SJSA1 (cell line): ENCODE measurements around the gene LAPTM4A. TPM values are rescaled to one million over a fixed set of nuclear protein-coding genes. Genes with fewer than 3 reads are reported as not detected.

Source experiments
- DNase-seq, 2 experiments: peaks; one replicate each; pipeline ENCODE4 v3.0.0-alpha.2; 2015 to 2020; ENCODE audit warnings: low spot score in 2 of 2, low read depth in 1 of 2
- H3K27ac ChIP-seq: fragments of 250-450 bp; sonication (Bioruptor Pico); 2 replicates; pipeline ENCODE4 v1.5.1; 2020; ENCODE audit warnings: mild to moderate bottlenecking, moderate library complexity
- H3K27me3 ChIP-seq: fragments of 250-450 bp; sonication (Bioruptor Pico); replicated peaks from 2 replicates; pipeline ENCODE4 v1.5.1; 2020; ENCODE audit warnings: mild to moderate bottlenecking, moderate library complexity
- H3K36me3 ChIP-seq: fragments of 250-450 bp; sonication (Bioruptor Pico); 2 replicates; pipeline ENCODE4 v1.5.1; 2020; ENCODE audit warnings: mild to moderate bottlenecking
- H3K4me1 ChIP-seq: fragments of 250-450 bp; sonication (Bioruptor Pico); replicated peaks from 2 replicates; pipeline ENCODE4 v1.6.1; 2021; ENCODE audit warnings: mild to moderate bottlenecking
- H3K4me3 ChIP-seq: fragments of 250-450 bp; sonication (Bioruptor Pico); 2 replicates; pipeline ENCODE4 v1.5.1; 2020; ENCODE audit warnings: mild to moderate bottlenecking
- H3K9me3 ChIP-seq: fragments of 250-450 bp; sonication (Bioruptor Pico); replicated peaks from 2 replicates; pipeline ENCODE4 v1.5.1; 2020; ENCODE audit warnings: mild to moderate bottlenecking
- total RNA-seq: library from RNA; depleted of rRNA; stranded (reverse); fragments of >200 nt; shearing (Covaris generic); gene quantifications from 2 replicates; pipeline ENCODE4 v1.2.3, GENCODE V29; 2014

LAPTM4A gene
- total RNA-seq, 1 experiment from 2014 or later, result 214 TPM

GRCh38 chr2:20013126-20013849 lies 38.1 kb downstream of the LAPTM4A start:
- peak overlapping the region; percentile 46 for H3K4me3 ChIP-seq
- DNase-seq, result no peak
- no peaks in the 10 kb centered on the region for H3K9me3 ChIP-seq
- H3K27me3 ChIP-seq, result no peaks in the 10 kb centered on the region
- no peaks in the 10 kb centered on the region for H3K36me3 ChIP-seq
- H3K27ac ChIP-seq, result peak overlapping the region; percentile 65
- H3K4me1 ChIP-seq, result peaks cover 17% of the 10 kb centered on the region

DNA sequence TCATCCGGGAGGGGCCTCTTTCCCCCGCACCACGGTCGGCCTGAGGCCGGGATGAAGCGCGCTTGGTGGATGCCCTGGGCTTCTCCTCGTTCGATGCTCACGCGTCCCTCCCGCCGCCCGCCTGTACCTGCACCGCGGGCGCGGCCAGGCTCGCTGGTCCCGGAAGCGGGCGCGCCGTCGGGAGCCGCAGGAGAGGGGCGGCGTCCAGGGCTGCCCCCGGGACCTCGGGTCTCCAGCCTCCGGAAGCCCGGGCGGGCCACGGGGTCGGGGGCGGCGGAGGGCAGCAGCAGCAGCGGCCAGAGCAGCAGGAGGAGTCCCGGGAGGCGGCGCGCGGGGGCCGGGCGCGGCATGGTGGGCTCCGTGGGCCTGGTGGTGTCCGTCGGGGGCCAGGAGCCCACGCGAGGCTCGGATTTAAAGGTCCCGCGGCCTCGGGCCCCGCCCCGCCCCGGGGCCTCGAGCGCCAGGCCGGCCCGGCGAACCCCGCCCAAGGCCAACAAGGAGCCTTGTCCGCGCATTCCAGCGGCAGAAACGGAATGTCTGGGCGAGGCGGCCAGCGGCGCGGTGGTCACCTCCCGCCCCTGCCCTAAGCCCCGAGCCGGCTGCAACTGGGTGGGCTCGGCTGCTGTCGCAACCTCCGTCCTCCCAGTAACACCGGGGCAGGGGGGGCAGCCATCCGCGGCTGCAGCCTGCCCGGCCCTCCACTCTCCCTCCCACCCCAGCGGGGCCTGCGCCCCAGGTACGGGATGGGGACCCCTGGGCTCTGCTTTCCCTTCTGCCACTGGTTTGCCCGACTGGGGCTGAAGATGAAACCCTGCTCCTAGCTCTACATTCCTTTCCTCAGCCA lies 38.9 kb downstream of the LAPTM4A start, which contains the start of gene MATN3:
TSS of gene MATN3 (minus strand) at position 387 of the 844 bp plus-strand sequence. CDS start at position 350, 37 bp downstream.
- Histone ChIP-seq H3K4me1 (peaks cover 17% of the 10 kb centered on the region), H3K27ac (peak within 1 kb of the TSS; percentile 65), H3K4me3 (peak within 1 kb of the TSS; percentile 46), H3K27me3 (no peaks in the 10 kb centered on the region), H3K9me3 (no peaks in the 10 kb centered on the region), H3K36me3 (no peaks in the 10 kb centered on the region)
- peak; percentile 57 to 76 for DNase-seq

DNA sequence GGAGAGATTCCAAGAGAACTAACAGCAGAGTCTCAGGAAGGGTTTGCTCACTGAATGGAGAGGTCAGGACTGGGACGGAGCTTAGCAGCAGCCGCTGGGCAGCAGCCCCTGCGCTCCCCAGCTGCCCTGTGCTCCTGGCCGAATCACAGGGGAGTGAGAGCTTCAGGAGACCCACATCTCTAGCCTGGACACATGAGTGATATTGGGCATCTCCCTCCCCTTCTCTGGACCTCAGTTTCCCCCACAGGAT lies 39.5 kb downstream of the LAPTM4A start:
- DNase-seq, result no peak
- Histone ChIP-seq H3K27ac (no peak overlapping the region), H3K4me3 (peak overlapping the region; percentile 46), H3K4me1 (peaks cover 17% of the 10 kb centered on the region), H3K36me3 (no peaks in the 10 kb centered on the region), H3K27me3 (no peaks in the 10 kb centered on the region), H3K9me3 (no peaks in the 10 kb centered on the region)

DNA sequence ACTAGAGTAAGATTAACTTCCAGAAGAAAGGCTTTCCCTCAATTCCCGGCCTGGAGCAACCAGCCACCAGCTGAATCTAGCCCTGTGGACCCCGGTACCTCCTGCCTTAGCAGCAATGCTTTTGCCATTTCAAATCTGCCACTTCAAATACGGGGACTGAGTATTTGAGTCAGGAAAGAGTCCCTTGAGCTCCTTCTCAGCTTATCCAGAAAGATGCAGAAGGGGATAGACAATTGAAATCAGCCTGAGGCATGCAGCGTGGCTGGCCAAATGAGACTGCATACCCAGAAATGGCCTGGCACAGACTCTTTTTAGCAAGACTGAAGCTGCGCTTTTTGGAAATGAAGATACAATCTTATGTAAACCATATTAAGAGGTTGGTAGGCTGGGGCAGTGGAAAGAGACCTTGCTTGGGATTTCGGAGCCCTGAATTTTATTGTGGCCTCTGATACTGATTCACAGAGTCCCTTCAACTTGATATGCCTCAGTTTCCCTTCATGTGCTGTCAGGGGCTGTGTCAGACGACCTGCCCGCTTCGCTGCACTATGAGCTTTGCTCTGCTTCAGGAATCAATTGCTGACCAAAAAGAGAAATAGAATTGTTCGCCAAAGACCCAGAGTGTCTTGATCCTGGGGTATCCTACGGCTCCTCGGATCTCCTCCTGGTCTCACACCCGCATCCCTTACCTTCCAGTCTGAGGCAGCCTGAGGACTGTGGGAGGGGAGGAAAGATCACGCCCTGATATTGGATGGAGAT lies 40.0 kb downstream of the LAPTM4A start:
- Histone ChIP-seq H3K9me3 (no peaks in the 10 kb centered on the region), H3K36me3 (no peaks in the 10 kb centered on the region), H3K27ac (no peak overlapping the region), H3K27me3 (no peaks in the 10 kb centered on the region), H3K4me3 (no peak overlapping the region), H3K4me1 (peaks cover 17% of the 10 kb centered on the region)
- DNase-seq, result no peak

GRCh38 chr2:20008703-20009102 lies 42.7 kb downstream of the LAPTM4A start:
- Histone ChIP-seq H3K9me3 (no peaks in the 10 kb centered on the region), H3K27ac (no peak overlapping the region), H3K27me3 (no peaks in the 10 kb centered on the region), H3K36me3 (no peaks in the 10 kb centered on the region), H3K4me1 (peaks cover 17% of the 10 kb centered on the region), H3K4me3 (no peak overlapping the region)
- no peak for DNase-seq

GRCh38 chr2:20005891-20006470 lies 45.4 kb downstream of the LAPTM4A start:
- H3K4me3 ChIP-seq, result no peak overlapping the region
- no peak overlapping the region for H3K27ac ChIP-seq
- no peaks in the 10 kb centered on the region for H3K27me3 ChIP-seq
- H3K4me1 ChIP-seq, result no peaks in the 10 kb centered on the region
- no peaks in the 10 kb centered on the region for H3K9me3 ChIP-seq
- DNase-seq, result no peak
- H3K36me3 ChIP-seq, result no peaks in the 10 kb centered on the region

DNA sequence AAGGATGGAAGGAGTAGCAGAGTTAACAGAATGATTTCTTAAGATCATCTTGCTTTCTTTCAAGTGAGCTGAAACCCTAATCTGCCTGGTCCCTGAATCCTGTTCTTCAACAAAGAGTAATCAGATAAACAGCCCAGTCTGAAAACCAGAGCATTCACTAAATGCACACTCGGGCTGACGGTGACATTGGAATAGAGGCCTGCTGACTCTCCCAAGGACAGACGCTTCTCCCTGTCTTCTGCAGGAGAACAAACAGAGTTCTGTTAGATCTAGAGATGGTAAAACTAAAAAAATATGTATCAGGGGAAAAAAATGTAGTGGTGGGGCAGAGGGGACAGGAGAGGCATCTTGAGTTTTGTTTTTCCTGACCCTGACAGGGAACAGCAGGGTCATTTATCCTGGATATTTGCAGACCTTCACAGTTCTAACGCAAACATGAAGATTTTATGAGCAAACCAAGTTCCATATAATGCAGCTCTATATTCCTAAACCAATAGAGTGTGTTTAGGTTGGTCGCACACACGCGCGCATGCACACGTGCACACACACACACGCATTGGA lies 46.3 kb downstream of the LAPTM4A start:
- H3K36me3 ChIP-seq, result no peaks in the 10 kb centered on the region
- H3K27ac ChIP-seq, result no peak overlapping the region
- no peak for DNase-seq
- no peaks in the 10 kb centered on the region for H3K27me3 ChIP-seq
- H3K4me1 ChIP-seq, result no peaks in the 10 kb centered on the region
- no peaks in the 10 kb centered on the region for H3K9me3 ChIP-seq
- H3K4me3 ChIP-seq, result no peak overlapping the region

- Histone ChIP-seq H3K4me1 (no peaks in the 10 kb centered on the region), H3K4me3 (no peak overlapping the region), H3K27ac (no peak overlapping the region), H3K27me3 (no peaks in the 10 kb centered on the region), H3K36me3 (no peaks in the 10 kb centered on the region), H3K9me3 (no peaks in the 10 kb centered on the region)
- DNase-seq, result no peak
Observed at GRCh38 chr2:20001361-20001863, 50.0 kb downstream of the LAPTM4A start.

DNA sequence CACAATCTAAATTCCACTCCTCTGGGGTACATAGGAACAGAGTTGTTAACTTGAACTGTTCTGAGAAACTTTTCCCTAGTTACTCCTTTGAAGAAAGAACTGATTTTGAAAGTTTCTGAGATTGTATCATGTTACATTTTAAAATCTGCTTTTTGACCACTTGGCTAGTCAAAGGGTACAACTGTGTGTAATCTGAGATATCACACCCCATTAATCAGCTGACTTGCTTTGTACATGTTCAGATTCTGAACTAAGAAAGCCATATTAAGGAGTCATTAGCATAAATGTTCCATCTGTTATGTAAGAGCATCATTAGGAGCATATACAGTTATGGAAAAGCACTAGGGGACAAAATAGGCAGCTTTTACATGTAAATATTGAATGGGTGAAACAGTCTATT lies 57.7 kb downstream of the LAPTM4A start:
- Histone ChIP-seq H3K27ac (no peak overlapping the region), H3K4me3 (no peak overlapping the region), H3K4me1 (peaks cover 10% of the 10 kb centered on the region), H3K27me3 (no peaks in the 10 kb centered on the region), H3K9me3 (no peaks in the 10 kb centered on the region), H3K36me3 (peaks cover 5% of the 10 kb centered on the region; the same call in 1 of the 2 replicates)
- DNase-seq, result no peak

GRCh38 chr2:19991895-19992294 lies 59.5 kb downstream of the LAPTM4A start:
- H3K27me3 ChIP-seq, result no peaks in the 10 kb centered on the region
- H3K4me1 ChIP-seq, result peaks cover 14% of the 10 kb centered on the region
- no peak overlapping the region for H3K27ac ChIP-seq
- H3K4me3 ChIP-seq, result no peak overlapping the region
- peaks cover 5% of the 10 kb centered on the region; the same call in 1 of the 2 replicates for H3K36me3 ChIP-seq
- no peaks in the 10 kb centered on the region for H3K9me3 ChIP-seq
- DNase-seq, result no peak

DNA sequence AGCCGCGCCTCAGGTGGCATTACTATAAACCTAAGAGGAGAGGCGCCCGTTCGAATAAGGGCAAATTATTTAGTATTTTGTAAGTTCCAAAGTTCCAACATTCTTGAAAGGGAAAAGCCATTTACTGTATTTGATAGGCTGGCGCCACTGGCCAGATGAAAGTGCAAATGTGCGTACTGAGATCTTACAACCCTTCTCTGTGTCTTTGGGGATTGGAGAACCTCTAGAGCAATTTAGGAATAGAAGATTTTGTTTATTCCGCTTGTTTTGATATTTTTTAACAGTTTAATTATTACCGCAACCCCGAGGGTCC lies 61.1 kb downstream of the LAPTM4A start:
- Histone ChIP-seq H3K9me3 (no peaks in the 10 kb centered on the region), H3K4me3 (peak overlapping the region; percentile 74), H3K36me3 (peaks cover 5% of the 10 kb centered on the region; the same call in 1 of the 2 replicates), H3K27ac (peak overlapping the region; percentile 60), H3K4me1 (peaks cover 14% of the 10 kb centered on the region), H3K27me3 (no peaks in the 10 kb centered on the region)
- DNase-seq, result no peak

DNA sequence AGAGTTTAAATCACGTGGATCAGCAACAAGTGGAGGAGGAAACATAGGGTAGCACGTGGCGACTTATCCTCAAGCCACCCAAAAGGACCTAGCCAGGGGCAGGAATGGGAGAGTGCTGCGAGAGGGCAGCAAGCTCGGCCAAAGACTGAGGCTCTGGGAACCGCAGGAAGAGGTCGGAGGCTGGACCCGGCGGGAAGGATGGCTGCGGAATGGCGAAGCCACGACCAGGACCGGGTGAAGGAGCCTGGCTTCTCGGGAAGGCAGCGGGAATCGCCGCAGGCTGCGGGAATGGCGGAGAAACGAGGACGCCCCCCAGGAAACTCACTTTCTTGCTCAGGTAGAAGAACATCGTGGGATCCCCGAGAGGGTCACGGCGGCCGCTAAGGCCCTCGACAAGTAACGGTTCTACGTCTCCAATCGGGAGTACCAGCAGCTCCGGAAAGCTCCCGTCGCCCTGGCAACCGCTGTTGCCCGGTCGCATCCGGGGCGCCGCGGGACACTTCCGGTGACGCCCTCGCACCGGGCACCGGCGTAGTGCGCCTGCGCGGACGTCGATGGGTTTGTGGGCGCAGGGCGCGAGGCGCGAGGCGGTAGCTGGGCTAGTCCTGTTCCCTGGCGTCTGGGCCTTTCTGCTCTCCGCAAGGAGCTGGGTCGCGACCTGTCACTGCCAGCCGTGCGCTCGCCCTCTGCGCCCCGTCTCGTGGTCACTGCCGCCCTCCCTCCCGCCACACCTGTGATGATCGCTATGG lies 61.6 kb downstream of the LAPTM4A start, which contains the start of gene WDR35:
TSS of gene WDR35 (minus strand) at position 439 of the 749 bp plus-strand sequence. CDS start at position 349, 90 bp downstream.
- Histone ChIP-seq H3K9me3 (no peaks in the 10 kb centered on the region), H3K4me1 (peaks cover 14% of the 10 kb centered on the region), H3K36me3 (peaks cover 5% of the 10 kb centered on the region; the same call in 1 of the 2 replicates), H3K4me3 (peak within 1 kb of the TSS; percentile 74), H3K27me3 (no peaks in the 10 kb centered on the region), H3K27ac (peak within 1 kb of the TSS; percentile 60)
- peak; percentile 83 to 91 for DNase-seq

GRCh38 chr2:19989342-19989666 lies 62.1 kb downstream of the LAPTM4A start:
- no peak for DNase-seq
- Histone ChIP-seq H3K9me3 (no peaks in the 10 kb centered on the region), H3K4me3 (peak overlapping the region; percentile 74), H3K36me3 (peaks cover 5% of the 10 kb centered on the region; the same call in 1 of the 2 replicates), H3K27ac (peak overlapping the region; percentile 60), H3K4me1 (peaks cover 14% of the 10 kb centered on the region), H3K27me3 (no peaks in the 10 kb centered on the region)
